ENCODE data around the gene S100A12.

The S100A12 gene

DNA sequence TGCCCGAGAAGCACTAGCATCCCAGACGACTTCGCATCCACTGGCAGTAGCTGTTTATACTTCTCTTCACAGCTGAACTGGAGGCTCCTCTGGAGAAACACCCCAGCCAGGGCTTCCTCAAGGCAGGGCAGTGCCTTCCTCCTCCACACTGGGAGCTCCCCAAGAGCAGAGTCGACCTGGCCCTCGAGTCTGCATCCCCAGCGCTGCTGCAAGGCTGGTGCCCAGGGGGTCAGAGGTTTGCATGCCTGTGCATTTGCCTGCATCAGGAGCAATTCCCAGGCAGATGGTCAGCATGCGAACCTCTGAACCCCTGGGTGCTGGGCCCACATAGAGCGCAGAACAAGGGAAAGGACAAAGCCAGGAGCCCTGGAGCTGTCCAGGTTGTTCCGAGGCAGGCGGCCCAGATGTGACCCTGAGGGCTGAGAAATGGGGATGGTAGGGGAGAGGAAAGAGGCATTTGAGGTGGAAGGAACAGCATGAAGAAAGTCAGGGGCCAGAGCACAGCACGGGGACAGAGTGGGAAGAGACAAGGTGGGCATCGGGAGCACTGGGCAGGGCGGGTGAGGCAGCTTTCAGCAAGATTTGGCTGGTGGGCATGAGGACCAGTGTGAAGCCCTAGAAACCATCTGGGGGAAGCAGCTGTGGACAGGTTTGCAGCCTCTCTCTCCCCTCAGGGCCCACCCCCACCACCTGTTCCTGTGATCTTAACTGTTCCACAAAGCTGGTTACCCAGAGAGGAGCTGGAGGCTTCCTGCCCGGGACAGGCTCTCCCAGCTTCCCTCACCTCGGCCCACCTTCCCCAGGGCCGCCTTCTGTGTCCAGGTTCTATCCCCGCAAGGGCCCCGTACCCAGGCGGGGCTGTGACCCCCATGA is 21.9 kb upstream of the S100A12 start:
- DNase-seq (ENCODE audit: low read depth): no peak

DNA sequence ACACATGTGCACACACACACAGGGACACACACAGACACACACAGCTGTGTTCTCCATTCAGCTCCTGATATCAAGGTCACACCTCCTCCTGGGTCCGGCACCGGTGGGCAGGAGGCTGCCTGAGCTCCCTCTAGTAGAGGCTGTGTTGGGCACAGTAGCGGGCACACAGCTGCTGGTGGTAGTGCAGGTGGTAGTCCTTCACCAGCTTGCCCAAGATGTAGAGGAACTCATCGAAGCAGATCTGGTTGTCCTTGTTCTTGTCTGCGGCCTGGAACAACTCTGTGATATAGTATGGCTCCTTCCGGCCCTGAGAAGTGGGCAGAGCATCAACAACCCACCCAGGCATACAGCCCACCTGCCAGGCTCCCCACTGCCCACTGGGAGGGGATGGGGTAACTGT is 21.0 kb upstream of the S100A12 start:
- DNase-seq (ENCODE audit: low read depth): no peak

DNA sequence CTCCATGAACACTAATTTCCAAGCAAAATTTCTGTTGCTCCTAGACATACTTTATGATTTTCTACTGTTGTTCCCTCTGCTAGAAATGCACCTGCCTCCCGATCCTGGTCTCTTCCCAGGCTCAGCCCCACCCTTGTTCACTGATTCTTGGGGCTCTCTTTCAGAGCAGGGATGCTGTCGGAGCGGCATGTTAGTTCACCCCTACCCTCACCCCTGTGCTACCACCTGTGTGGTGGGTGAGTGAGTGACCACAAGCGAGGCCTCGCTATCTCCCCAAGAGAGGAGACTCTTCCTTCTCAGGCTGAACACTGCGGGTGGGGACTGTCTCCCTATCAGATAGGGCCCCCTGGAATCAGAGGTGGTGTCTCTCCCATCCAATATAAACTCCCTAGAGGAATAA is 20.4 kb upstream of the S100A12 start:
- DNase-seq (ENCODE audit: low read depth): no peak

DNA sequence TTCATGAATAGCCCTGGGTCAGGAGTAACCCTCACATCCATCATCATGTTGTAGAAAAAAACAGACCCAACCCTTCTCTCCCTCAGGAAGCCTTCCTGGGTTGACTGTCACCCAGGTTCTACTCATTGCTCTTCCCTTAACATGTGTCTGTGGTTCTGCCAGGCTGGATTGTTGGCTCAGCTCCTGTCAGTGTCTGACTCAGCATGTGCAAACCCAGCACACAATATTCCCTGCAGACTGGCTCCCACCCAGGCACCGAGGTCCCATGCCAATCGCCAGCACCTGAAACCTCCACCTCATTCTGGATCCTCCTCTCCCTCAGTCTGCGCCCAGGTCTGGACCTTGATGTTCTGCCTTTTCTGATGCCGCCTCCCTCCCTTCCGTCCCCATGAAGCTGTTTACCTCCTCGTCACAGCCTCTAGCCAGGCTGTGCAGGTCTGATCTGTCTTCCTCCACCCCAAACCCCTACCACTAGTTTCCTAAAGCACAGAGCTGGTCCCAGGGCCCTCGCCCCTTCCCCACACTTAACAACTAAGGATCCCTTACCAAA is 19.8 kb upstream of the S100A12 start:
- peak; percentile 29 for DNase-seq (ENCODE audit: low read depth)

DNA sequence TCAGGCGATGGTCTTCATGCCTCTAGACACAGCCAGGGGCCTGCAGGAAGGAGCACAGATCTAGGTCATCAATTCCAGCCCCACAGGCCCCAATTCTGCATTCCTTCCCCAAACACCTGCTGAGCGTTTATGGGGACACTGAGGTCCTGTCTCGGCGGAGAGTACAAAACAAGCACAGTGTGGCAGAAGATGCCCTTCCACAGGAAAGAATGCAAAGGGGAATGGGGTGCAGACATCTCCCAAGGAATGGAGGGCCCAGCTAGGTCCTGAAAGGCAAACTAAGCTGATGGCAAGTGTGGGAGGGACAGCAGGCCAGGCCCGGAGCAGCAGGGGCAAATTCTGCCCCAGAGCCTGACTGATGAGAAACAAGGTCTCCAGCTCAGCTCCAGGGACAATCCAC is 19.0 kb upstream of the S100A12 start:
- no peak for DNase-seq (ENCODE audit: low read depth)

DNA sequence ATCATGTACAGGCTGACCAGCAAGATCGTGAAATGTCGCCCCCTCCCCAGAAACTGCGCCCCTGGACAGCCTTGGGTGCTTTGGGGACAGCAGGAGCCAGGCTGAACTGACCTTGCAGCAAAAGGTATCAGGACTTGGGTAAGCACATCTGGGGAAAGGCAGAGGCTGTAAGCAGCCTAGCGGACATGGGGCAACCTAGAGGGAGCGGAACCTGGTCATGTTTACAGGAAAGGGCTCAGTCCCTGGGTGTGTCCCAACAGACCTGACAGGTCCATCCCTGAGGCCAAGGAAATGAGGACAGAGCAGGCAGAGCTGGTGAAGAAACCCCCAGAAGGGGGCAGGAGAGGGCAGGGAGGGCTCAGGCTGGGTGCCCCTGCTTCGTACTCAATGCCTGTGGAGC is 18.5 kb upstream of the S100A12 start:
- no peak for DNase-seq (ENCODE audit: low read depth)

DNA sequence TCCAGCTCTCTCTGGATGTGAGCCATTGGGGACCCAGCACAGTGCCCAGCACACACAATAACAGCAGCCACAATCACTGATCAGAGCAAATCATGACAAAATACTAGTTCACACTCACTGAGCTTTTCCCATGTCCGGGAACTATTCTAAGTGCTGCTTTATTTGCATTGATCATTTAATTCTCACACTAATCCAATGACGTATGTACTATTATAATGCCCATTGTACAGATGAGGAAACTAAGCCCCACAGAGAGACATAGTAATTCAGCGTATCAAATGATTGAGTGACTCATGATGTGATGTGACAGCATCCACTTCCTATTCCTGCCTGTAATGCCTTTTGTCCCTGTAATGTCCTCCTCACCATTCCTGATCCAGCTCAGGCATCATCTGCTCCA is 17.4 kb upstream of the S100A12 start:
- DNase-seq (ENCODE audit: low read depth): no peak

DNA sequence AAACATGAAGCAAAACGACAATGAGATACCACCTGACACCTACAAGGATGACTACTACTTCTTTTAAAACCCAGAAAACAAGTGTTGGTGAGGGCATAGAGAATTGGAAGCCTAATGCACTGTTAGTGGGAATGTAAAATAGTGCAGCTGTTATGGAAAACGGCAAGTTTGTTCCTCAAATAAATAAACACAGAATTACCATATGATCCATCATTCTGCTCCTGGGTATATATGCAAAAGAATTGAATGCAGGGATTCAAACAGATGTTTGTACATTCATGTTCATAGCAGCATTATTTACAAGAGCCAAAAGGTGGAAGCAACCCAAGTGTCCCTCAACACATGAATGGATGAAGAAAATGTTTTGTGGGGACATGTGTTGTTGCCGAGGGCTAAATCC is 16.8 kb upstream of the S100A12 start:
- no peak for DNase-seq (ENCODE audit: low read depth)

DNA sequence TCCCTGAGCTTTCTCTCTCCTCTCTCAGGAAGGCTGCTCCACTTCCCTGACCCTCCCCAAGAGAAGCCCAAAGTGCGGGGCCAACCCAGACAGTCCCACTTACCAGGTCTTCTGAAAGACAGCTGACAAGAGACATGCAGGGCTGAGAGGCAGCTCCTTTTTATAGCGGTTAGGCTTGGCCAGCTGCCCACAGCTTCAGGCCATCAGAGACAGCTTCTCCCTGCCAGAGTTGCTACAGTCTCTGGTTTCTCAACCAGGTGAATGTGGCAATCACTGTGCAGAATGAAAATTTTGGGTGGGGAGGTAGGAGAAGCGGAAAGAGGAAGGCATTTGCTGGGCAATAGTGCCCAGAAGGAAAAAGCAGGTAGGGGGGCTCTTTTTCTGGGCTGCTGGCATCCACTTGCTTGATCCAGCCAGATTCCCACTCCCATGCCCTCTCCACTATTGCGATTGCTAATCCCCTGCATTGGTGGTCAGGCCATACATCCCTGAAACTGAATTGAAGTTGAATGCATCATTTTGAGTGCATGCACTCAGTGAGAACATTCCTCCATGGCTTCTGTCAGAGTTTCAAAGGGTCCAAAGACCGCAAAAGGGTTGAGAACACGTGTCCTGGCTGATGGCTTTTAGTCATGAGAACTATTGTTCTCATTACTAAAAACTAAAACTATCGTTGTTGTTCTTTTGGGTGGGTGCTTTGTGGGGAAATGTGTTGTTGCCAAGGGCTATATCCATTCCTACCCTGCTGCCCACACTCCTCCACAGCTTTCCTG is 15.7 kb upstream of the S100A12 start, which contains the start of gene S100A8:
TSS of gene S100A8 (minus strand) at position 136 of the 773 bp plus-strand sequence. CDS start 538 bp downstream, outside the sequence.
- DNase-seq (ENCODE audit: low read depth): no peak

DNA sequence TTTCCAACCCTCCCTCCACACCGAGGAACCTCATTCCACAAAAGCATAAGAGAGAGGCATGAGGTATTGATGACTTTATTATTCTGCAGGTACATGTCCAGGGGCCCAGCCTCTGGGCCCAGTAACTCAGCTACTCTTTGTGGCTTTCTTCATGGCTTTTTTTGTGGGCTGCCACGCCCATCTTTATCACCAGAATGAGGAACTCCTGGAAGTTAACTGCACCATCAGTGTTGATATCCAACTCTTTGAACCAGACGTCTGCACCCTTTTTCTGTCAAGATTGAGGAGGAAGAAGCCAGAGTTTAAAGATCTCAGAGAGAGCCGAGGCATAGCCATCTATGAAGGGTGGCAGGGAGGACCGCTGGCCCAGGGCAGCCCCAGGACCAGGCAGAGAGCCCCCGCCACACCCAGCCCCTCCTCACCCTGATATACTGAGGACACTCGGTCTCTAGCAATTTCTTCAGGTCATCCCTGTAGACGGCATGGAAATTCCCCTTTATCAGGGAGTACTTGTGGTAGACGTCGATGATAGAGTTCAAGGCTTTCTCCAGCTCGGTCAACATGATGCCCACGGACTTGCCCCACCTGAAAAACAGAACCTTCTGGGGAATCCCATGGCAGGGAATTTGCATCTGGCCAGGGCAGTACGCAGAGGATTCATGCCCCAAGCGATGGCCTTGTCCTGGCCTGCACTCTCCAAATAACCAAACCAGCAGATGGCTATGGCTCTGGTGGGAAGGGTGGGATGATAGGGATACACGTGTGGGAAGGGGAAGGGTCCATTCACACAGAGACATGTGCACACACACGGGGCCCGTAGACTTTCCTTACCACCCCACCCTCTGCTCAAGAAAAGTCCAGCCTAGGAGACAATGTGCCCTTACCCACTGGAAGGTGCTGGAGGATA is 14.8 kb upstream of the S100A12 start:
- no peak for DNase-seq (ENCODE audit: low read depth)

DNA sequence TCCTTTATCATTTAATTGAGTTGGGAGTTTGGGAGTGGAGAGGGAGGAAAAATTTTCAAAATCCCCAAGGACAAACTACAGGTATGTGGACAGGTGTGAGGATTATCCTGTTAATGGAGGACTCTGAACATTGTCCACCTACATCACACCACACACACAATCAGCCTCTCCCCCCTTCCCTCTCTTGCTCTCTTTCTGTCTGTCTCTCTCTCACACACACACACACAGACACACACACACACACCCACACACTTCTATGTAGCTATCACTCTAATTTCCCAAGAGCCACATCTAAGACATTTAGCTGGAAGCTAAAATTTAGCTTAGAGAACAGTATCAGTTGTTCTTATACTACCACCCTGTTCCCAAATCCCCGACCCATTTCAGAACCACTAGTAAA is 14.0 kb upstream of the S100A12 start:
- no peak for DNase-seq (ENCODE audit: low read depth)

DNA sequence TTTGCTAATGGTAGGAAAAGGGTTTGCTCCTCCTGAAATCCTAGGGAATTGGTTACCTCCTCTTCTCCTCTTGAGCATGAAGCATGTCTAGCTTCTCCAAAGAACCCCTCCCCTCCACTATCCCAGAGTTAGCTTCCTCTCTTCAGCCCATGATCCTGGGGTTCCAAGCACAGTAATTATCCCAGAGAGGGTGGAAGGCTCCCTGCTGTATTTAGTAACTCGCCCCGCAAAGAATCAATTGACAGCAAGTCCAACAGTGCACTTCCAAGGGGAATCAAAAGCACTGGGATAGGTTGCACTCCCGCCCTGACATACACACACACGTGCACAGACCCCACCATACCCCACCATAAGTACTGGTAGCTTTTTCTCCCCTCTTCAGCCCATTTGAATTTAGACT is 12.4 kb upstream of the S100A12 start:
- no peak for DNase-seq (ENCODE audit: low read depth)

DNA sequence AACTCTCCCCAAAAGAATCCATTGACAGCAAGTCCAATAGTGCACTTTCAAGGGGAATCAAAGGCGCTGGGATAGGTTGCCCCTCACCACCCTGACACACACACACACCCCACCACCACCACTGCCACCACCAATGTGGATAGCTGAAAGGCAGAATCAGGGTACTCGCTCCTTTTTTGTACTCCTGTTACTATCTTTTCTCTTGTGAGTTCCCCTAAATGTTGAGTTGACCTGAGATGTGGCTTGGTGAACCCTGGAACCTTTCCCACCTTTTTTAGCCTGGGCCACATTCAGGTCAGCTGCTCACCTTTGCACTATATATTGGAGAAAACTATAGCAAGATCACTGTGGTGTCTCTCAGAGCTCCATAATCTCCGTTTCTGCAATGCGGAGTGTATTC is 11.6 kb upstream of the S100A12 start:
- no peak for DNase-seq (ENCODE audit: low read depth)

DNA sequence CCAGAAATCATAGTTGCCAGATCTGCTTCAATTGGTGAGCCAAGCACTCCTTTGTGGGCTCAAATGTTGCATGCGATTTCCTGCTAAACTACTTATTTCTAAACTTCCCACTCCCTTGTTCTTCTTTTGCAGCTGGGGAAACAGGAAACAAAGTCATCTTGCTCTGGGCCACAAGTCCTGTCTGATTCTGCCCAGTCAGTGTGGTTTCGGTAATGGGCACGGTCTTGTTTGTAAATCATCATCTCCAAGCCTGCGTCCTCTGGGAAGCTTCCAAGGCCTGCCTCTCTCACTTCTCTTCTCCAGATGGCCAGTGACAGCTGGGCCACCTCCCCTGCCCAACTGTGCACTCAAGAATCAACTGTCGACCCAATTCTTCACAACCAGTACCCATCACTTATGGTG is 11.1 kb upstream of the S100A12 start:
- no peak for DNase-seq (ENCODE audit: low read depth)

DNA sequence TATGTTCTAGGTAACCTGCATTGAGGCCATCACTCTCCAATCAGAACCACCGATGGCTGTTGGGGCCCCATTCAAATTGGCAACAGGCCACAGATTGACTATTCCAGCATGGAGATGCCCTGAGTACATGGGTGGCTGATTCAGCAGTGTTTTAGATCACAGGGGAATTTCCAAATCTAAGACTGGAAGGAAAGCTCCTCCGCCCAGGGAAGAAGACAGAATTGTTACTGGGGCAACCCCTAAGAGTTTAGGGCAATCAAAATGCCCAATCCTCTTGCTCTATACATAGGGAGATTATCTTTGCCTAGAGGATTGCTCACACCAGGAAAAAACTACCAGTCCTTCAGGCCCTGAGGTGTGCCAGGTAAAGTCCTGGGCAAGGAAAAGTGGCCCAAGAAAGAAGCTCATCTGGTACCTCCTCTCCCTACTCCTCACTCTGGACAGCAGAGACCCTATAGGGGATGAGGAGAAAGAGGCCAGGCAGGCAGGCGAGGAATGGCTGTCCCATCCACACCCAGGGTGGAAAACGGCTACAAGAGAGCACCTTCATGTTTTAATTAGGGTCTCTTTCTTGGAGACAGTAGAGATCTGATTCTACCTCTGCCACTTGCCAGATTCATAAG is 9.6 kb upstream of the S100A12 start:
- DNase-seq (ENCODE audit: low read depth): no peak

DNA sequence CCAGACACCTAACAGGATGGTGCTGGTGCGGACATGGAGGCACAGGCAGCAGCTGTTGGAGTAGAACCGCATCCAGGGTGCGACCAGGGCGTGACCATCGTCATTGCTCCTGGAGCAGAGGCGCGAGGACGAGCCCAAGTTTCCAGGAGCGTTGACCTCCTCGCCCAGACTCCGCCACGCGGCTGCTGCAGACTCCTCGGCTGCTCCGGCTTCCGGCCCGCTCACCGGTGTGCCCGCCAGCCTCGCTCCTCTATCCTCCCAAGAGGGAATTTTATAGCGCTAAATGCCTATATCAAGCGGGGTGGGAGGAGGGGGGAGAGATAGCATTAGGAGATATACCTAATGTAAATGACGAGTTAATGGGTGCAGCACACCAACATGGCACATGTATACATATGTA is 5.3 kb upstream of the S100A12 start:
- DNase-seq (ENCODE audit: low read depth): no peak

DNA sequence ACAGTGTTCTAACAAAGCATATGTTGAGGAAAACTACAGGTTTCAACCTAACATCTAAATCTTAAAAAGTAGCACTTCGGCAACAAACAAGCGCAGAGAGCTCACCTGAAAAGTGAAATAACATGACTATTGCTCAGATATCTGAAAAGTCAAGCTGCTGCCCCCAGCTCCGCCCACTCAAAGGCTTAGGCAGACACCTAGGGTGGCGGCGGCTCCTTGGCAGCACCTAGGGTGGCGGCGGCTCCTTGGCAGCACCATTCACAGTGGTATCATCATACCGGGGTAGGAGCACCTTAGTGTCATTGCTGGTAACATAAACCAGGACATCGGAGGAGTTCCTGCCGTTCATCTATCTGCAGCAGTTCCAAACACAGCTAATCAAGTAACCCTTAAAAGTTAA is 4.2 kb upstream of the S100A12 start:
- no peak for DNase-seq (ENCODE audit: low read depth)

DNA sequence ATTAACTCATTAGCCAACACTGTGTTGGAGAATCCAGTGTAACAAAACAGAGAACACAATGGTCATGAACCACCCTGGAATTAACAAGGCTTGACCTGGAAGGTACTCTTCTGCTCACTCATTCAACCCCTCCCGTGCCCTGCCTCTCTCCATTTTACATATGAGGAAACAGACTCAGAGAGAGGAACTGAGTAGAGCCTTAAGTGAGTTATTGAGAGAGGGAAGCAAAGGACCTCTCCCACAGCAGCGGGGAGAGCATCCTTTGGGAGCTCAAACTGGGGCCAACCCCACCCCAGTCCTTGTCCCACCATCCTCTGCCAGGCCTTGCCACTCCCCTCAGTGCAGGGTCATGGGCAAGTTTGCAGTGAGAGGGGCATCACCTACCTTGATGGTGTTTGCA is 1.4 kb downstream of the S100A12 start:
- DNase-seq (ENCODE audit: low read depth): no peak

DNA sequence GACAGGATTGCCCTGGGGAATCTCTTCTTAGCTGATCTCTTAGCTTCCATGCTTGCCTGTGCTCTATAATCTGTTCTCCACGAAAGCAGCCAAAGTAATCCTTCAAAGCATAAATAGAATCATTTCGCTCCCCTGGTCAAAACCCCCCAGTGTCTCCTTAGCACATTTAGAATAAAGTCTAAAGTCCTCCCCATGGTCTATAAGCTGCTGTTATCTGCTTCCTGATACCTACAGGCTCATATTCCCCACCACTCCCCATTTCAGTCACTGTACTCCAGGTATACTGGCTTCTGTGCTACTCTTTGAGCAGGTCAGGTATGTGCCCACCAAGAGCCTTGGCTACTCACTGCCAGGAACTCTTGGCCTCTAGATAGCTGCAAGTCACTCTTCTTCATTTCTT is 2.9 kb downstream of the S100A12 start:
- DNase-seq (ENCODE audit: low read depth): no peak

DNA sequence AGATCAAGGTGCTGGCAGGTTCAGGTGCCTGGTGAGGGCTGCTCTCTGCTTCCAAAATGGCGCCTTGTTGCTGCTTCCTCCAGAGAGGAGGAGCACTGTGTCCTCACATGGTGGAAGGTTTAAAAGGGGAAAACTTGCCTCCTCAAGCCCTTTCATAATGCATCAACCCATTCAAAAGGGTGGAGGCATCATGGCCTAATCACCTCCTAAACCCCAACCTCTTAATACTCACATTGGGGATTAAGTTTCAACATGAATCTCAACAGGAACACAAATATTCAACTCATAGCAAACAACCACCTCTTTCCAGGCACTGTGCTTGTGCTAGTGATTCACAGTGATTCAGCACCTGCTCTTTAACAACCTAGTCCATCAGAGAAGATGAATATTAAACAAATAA is 4.2 kb downstream of the S100A12 start:
- no peak for DNase-seq (ENCODE audit: low read depth)

DNA sequence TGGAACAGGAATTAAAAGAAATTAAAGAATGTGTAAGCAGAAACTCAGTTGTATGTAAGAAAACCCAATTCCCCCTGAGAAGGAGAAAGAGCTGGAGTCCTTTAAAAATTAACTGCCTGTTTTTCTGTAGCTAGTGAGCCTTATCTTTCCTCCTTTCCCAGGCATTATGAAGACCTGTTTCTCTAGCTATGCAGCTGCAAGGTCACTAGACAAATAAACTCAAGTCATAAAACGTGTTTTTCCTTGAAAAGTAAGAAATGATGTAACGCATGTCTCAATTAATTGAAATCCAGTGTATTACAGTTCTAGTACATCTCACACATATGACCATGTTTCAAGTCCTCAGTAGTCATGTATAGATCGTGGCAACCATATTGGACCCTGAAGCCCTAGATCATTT is 5.3 kb downstream of the S100A12 start:
- no peak for DNase-seq (ENCODE audit: low read depth)

DNA sequence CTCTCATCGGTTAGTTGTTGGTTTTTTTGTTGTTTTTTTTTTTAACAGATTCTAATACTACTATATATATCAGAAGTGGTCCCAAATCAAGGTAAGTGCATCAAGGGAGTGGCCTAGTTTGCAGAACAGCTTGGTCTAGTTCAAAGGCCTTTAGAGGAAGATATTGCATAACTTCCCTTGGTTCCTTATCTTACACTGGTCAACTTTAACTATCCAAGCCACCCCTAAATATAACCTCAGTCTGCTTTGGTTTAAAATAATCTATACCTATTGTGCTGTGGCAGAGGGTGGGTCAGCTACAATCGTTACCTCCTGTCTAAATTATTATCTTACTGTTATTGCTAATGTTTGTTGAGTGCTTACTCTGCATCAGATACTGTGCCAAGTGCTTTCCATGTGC is 6.9 kb downstream of the S100A12 start:
- DNase-seq (ENCODE audit: low read depth): no peak

Data from HS-5 (cell line).